ENCODE data around the gene C3orf49. TPM values are rescaled to one million over a fixed set of nuclear protein-coding genes. Genes with fewer than 3 reads are reported as not detected.

Gene C3orf49
- total RNA-seq, 1 experiment from 2014 or later = not detected

DNA sequence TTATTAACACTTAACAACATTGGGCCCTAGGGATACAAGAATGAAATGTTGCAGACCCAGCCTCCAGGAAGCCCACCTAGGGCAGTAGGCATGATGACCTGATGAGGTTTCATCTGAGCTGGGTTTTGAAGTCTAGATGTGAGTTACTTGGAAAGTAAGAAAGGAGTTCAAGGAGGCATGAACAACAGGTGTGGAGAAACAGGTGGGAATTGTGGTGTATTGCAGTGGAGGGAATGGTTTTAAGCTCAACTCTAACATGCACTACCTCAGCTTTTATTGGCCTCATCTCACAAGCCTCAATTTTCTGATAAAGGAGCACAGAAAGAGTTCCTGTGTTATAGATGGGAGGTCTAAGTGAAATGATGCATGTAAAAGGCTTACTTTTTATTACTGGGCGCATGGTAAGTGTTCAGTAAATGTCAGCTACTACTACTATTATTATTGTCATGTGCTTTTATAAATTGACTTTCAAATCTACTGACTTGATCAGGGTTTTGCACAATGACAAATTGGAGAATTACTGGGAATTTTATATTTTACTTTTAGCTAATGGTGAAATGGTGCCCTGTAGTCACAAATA is 73.8 kb downstream of the C3orf49 start:
- intact Hi-C loops (cut with micrococcal nuclease) = no loop called here
- ChIA-PET CTCF (no interaction called here), POLR2A (no interaction called here), RAD21 (ENCODE audit: low non-redundant PET in 1 of 2, low total read pairs in 2 of 2, uncharacterized antibody in 2 of 2, unreplicated experiment in 2 of 2) (no interaction called here)
- DNase-seq (ENCODE audit: low read depth, low spot score) = no peak
- no peak overlapping the region for H3K4me2 ChIP-seq (ENCODE audit: low read length)
- H3K36me3 ChIP-seq (ENCODE audit: control insufficient read depth in 1 of 2, insufficient read depth in 2 of 2, low read length in 2 of 2) = no peaks in the 10 kb centered on the region; a peak in 1 of 4 replicates
- BruUV-seq (replicated peaks) = no TSS peak
- peaks cover 3% of the 10 kb centered on the region for H3K79me2 ChIP-seq (ENCODE audit: insufficient read depth, low read length)
- no peak overlapping the region for H3K27ac ChIP-seq (ENCODE audit: low read depth, low read length)
- H3K9ac ChIP-seq (ENCODE audit: low read length) = no peak overlapping the region
- H3K9me2 ChIP-seq (ENCODE audit: insufficient read depth) = no peaks in the 10 kb centered on the region
- H2AFZ ChIP-seq (ENCODE audit: low read depth, low read length, poor library complexity, severe bottlenecking) = no peak overlapping the region
- ATAC-seq = no peak
- H3K4me1 ChIP-seq (ENCODE audit: control insufficient read depth in 1 of 2, insufficient read depth in 2 of 2, low read length in 2 of 2) = no peaks in the 10 kb centered on the region
- no peaks in the 10 kb centered on the region for H3K27me3 ChIP-seq (ENCODE audit: insufficient read depth, low read length)
- H3K4me3 ChIP-seq (replicated peaks in 1 of 2; ENCODE audit: low read depth in 1 of 2, low read length in 2 of 2) = no peak overlapping the region
- H3K9me3 ChIP-seq (ENCODE audit: control insufficient read depth in 1 of 2, insufficient read depth in 1 of 2, low read depth in 1 of 2, low read length in 2 of 2) = no peaks in the 10 kb centered on the region
- TF ChIP-seq EZH2 (IDR thresholded peaks at IDR 0.05) = no peak
- TF ChIP-seq EGR1 (IDR thresholded peaks at IDR 0.05; ENCODE audit: low read depth) = no peak
- TF ChIP-seq ZNF274 (IDR thresholded peaks at IDR 0.05; ENCODE audit: low read depth, low read length) = no peak
- TF ChIP-seq SRF (IDR thresholded peaks at IDR 0.05; ENCODE audit: low read depth) = no peak
- no peaks in the 10 kb centered on the region for H4K20me1 ChIP-seq (ENCODE audit: insufficient read depth)

DNA sequence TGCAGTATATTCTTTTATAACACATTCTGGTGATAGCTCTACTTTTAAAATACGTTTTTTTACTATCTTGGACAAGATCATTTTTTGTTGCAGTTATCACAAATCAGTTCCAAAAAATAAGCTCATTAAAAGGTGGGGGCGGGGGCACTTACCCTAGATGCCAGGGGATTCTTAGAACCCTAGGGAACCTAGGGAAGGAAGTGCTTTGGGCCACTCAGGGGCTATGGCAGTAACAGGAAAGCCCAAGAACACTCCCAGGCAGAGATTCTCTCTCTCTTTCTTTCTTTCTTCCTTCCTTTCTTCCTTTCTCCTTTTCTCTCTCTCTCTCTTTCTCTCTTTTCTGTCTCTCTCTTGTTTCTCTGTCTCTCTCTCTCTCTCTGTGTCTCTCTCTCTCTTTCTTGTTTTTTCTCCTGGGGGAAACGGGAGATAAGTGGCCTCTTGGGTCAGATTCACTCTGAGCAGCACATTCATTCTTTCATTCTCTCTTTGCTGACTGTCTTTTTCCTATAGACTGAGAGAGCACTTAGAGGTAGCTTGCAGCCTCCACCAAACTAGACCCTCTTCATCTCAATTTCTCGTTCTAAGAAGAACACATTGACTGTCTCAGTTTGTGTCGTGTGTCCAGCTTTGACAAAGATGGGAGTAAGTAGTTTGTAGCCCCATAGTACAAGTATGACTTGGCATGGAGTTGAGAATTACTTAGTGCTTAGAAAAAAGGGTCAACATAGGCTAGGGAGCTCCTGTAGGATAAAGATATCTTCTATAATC is 76.5 kb downstream of the C3orf49 start:
- ChIA-PET POLR2A (no interaction called here), RAD21 (ENCODE audit: low non-redundant PET in 1 of 2, low total read pairs in 2 of 2, uncharacterized antibody in 2 of 2, unreplicated experiment in 2 of 2) (no interaction called here), CTCF (no interaction called here)
- H4K20me1 ChIP-seq (ENCODE audit: insufficient read depth) = no peaks in the 10 kb centered on the region
- no peaks in the 10 kb centered on the region for H3K9me2 ChIP-seq (ENCODE audit: insufficient read depth)
- H3K27me3 ChIP-seq (ENCODE audit: insufficient read depth, low read length) = no peaks in the 10 kb centered on the region
- no peak overlapping the region for H2AFZ ChIP-seq (ENCODE audit: low read depth, low read length, poor library complexity, severe bottlenecking)
- H3K4me3 ChIP-seq (replicated peaks in 1 of 2; ENCODE audit: low read depth in 1 of 2, low read length in 2 of 2) = no peak overlapping the region
- intact Hi-C loops (cut with micrococcal nuclease) = no loop called here
- BruUV-seq (replicated peaks) = no TSS peak
- H3K9me3 ChIP-seq (ENCODE audit: control insufficient read depth in 1 of 2, insufficient read depth in 1 of 2, low read depth in 1 of 2, low read length in 2 of 2) = no peaks in the 10 kb centered on the region
- H3K79me2 ChIP-seq (ENCODE audit: insufficient read depth, low read length) = peaks cover 3% of the 10 kb centered on the region
- H3K27ac ChIP-seq (ENCODE audit: low read depth, low read length) = no peak overlapping the region
- TF ChIP-seq, protein P1, sequence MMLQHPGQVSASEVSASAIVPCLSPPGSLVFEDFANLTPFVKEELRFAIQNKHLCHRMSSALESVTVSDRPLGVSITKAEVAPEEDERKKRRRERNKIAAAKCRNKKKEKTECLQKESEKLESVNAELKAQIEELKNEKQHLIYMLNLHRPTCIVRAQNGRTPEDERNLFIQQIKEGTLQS (IDR thresholded peaks at IDR 0.05) = no peak
- TF ChIP-seq FOSL1 (IDR thresholded peaks at IDR 0.05; ENCODE audit: low read depth) (no peak), ZFX (IDR thresholded peaks at IDR 0.05) (no peak), CBX3 (IDR thresholded peaks at IDR 0.05; ENCODE audit: low read depth) (no peak), ZNF274 (IDR thresholded peaks at IDR 0.05; ENCODE audit: low read depth, low read length) (no peak), JUND (IDR thresholded peaks at IDR 0.05) (no peak), EZH2 (IDR thresholded peaks at IDR 0.05) (no peak), EZH2phosphoT487 (IDR thresholded peaks at IDR 0.05; ENCODE audit: borderline replicate concordance) (no peak), POLR2A (IDR thresholded peaks at IDR 0.05; ENCODE audit: borderline replicate concordance, extremely low read depth, insufficient read depth, insufficient read length) (no peak)
- TF ChIP-seq, protein P2, sequence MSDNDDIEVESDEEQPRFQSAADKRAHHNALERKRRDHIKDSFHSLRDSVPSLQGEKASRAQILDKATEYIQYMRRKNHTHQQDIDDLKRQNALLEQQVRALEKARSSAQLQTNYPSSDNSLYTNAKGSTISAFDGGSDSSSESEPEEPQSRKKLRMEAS (IDR thresholded peaks at IDR 0.05) = no peak
- H3K36me3 ChIP-seq (ENCODE audit: control insufficient read depth in 1 of 2, insufficient read depth in 2 of 2, low read length in 2 of 2) = peaks cover 0 to 6% of the 10 kb centered on the region in 2 experiments; a peak in 2 of 4 replicates
- ATAC-seq (no peak), DNase-seq (ENCODE audit: low read depth, low spot score) (no peak)
- no peaks in the 10 kb centered on the region for H3K4me1 ChIP-seq (ENCODE audit: control insufficient read depth in 1 of 2, insufficient read depth in 2 of 2, low read length in 2 of 2)
- no peak overlapping the region for H3K9ac ChIP-seq (ENCODE audit: low read length)
- no peak overlapping the region for H3K4me2 ChIP-seq (ENCODE audit: low read length)
